ENCODE data around the gene SLC2A1. TPM values are rescaled to one million over a fixed set of nuclear protein-coding genes. Genes with fewer than 3 reads are reported as not detected.

SLC2A1 gene
- total RNA-seq = 60.3 and 86.9 TPM in 2 replicates

DNA sequence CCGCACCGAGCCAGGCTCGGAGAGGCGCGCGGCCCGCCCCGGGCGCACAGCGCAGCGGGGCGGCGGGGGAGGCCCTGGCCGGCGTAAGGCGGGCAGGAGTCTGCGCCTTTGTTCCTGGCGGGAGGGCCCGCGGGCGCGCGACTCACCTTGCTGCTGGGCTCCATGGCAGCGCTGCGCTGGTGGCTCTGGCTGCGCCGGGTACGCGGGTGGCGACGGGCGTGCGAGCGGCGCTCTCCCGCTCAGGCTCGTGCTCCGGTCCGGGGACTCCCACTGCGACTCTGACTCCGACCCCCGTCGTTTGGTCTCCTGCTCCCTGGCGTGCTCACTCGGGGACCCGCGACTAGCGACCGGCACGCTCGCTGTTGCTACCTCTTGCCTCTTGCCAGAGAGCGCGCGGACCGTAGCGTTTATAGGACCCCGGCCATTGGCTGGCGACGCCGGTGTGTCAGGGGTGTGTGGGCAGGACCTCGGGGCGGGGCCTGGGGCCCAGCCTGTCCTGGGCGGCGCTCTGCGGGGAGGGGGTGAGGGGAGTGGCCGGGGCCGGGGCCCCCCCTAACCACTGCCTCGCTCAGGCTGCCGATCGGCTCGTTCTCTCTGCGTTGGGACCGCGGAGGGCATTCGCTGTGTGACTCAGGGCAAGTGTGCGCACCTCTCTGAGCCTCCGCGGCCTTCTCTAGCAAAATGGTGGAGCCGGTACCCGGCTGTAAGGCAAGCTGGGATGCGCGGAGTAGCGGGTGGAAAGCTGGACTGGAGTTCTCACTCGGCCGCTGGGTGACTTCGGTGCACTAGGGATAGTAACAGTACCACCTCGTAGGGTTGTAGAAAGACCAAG, at the start of gene SLC2A1:
SLC2A1 (minus strand) TSS at position 381 of the 832 bp plus-strand sequence; CDS start at position 164, 217 bp downstream.

Small RNA genes lying within 50 kb of the gene (small RNA-seq; reads per million reads assigned to genes)
- not detected for gene RNU6-880P

Other genes starting within 250 kb of the SLC2A1 start
- not detected in 2 replicates for gene CLDN19, start 218.6 kb downstream of the SLC2A1 start, total RNA-seq
- 120 and 159 TPM in 2 replicates for gene P3H1, start 191.8 kb downstream of the SLC2A1 start, total RNA-seq
- 4.9 and 5.9 TPM in 2 replicates for gene C1orf50, start 191.6 kb downstream of the SLC2A1 start, total RNA-seq
- not detected in 2 replicates for gene TMEM269, start 173.9 kb downstream of the SLC2A1 start, total RNA-seq
- 7.8 and 10.5 TPM in 2 replicates for gene ERMAP, start 141.7 kb downstream of the SLC2A1 start, total RNA-seq
- gene SVBP, start 141.5 kb downstream of the SLC2A1 start, total RNA-seq = 17.6 and 25.2 TPM in 2 replicates
- 5.9 and 6.2 TPM in 2 replicates for gene ZNF691, start 112.3 kb downstream of the SLC2A1 start, total RNA-seq
- gene EBNA1BP2, start 213.4 kb upstream of the SLC2A1 start, total RNA-seq = 98.3 and 146 TPM in 2 replicates
- gene CFAP57, start 213.5 kb upstream of the SLC2A1 start, total RNA-seq = 0.10 and 1.3 TPM in 2 replicates